GM12801 (cell line): ENCODE data around the gene HORMAD1.

Experiments
- CTCF ChIP-seq: IDR thresholded peaks from one replicate; pipeline ENCODE4 v1.5.1; 2011; ENCODE audit warnings: control low read depth; ENCODE audit not compliant: insufficient read length; ENCODE audit errors: extremely low read depth

Gene HORMAD1

GRCh38 chr1:150720703-150721102 is at the start of gene HORMAD1:
HORMAD1 (minus strand) TSS chr1:150720895; CDS start chr1:150719505, 1,390 bp downstream.
- no peak for TF ChIP-seq CTCF

GRCh38 chr1:150765296-150765976 is 44.7 kb upstream of the HORMAD1 start, which contains the start of gene CTSS:
CTSS (minus strand) TSS chr1:150765778; CDS start chr1:150764763, 1,015 bp downstream.
- TF ChIP-seq CTCF: no peak

- no peak for TF ChIP-seq CTCF
These were observed 44.0 kb upstream of the HORMAD1 start for GRCh38 chr1:150764617-150765101.

- TF ChIP-seq CTCF: no peak
These were observed 42.3 kb upstream of the HORMAD1 start for GRCh38 chr1:150763018-150763417.

- no peak for TF ChIP-seq CTCF
These were observed 41.9 kb upstream of the HORMAD1 start for GRCh38 chr1:150762552-150762951.

GRCh38 chr1:150761801-150762200 is 41.1 kb upstream of the HORMAD1 start:
- TF ChIP-seq CTCF: no peak

DNA sequence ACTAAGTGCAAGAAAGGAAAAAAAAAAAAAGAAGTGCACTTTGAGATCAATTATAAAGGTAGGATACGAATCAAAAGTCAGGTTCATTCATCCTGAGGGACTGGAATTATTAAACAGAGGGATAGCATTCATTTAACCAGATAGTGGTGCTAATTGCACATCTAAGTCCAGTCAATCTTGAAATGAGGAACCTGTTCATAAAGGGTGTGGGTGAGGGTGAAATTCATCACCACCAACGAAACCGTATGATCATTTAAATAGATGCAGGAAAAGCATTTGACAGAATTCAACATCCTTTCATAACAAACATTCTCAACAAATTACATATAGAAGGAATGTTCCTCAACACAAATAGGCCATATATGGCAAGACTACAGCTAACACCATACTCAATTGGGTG is 39.3 kb upstream of the HORMAD1 start:
- no peak for TF ChIP-seq CTCF
